Tibial nerve (tissue), 4 donors: ENCODE data around the gene ZRSR2.

Source experiments
- CTCF ChIP-seq, 5 experiments: fragments of 200-600 bp in 3 of 5; fragments of 450-650 bp in 2 of 5; sonication (generic) in 3 of 5; IDR thresholded peaks; one replicate each; pipeline ENCODE4 v1.5.1; 2016 to 2019; ENCODE audit warnings: antibody characterized with exemption in 5 of 5, mild to moderate bottlenecking in 3 of 5, moderate library complexity in 2 of 5
- EP300 ChIP-seq, 2 donors: sonication (generic); formaldehyde crosslinking; IDR thresholded peaks; one replicate each; pipeline ENCODE4 v1.6.1; 2017; ENCODE audit warnings: antibody characterized with exemption in 2 of 2, mild to moderate bottlenecking in 1 of 2

- TF ChIP-seq EP300 (IDR thresholded peaks at IDR 0.05), result no peak
- no peak for TF ChIP-seq CTCF (IDR thresholded peaks at IDR 0.05)
Observed at GRCh38 chrX:15864023-15864422, 73.7 kb downstream of the ZRSR2 start.
